SH-SY5Y (cell line): ENCODE measurements around the gene GPR15LG.

Experiments
- GATA2 ChIP-seq: IDR thresholded peaks from 2 replicates; pipeline ENCODE4 v1.6.1; 2011; ENCODE audit warnings: mild to moderate bottlenecking, low read depth, low read length
- GATA3 ChIP-seq: IDR thresholded peaks from 2 replicates; pipeline ENCODE4 v1.6.1; 2011; ENCODE audit warnings: low read depth, mild to moderate bottlenecking, low read length, moderate library complexity

- TF ChIP-seq GATA2, result no peak
- no peak for TF ChIP-seq GATA3
These were observed 19.7 kb downstream of the GPR15LG start for GRCh38 chr10:84193327-84193726.
